CD4-positive, alpha-beta T cell treated with Interleukin-4 for 4 hours (primary cell): ENCODE measurements around the gene ZNF511.

Source experiments
- DNase-seq: peaks from one replicate; pipeline ENCODE4 v3.0.0-alpha.2; 2020

Gene ZNF511

GRCh38 chr10:133355991-133356390 lies 47.3 kb downstream of the ZNF511 start:
- DNase-seq, result no peak

DNA sequence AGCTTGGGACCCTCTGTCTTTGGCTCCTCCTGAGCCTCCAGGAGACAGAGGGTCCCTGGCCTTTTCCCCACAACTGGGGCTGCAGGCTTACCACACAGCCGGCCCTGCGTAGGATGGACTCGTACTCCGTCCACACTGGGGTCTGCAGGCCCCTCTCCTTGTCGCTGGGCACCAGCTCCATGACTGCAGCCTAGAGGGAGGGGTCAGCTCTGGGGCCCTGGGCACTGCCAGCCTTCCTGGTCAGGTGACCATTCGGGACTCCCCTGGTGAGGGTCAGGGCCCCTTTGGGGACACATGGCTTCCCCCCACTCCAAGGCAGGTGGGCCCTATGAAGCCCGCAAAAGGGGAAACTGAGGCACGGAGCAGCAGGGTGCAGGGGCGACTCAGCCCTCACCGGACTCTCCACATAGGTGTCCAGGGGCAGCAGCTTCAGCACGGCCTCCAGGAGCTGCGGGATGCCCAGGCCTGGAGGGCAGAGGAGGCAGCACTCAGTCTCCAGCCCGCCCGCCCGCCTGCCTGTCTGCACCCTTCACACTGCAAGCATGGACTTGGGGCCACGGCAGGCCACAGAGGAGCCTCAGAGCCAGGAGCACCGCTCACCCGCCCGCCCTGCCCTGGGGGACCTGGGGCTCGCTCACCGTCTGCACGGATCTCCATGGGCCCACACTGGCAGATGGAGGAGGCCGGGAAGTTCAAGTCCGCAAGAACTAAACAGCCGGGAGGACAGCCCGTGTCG lies 48.0 kb downstream of the ZNF511 start:
- no peak for DNase-seq

DNA sequence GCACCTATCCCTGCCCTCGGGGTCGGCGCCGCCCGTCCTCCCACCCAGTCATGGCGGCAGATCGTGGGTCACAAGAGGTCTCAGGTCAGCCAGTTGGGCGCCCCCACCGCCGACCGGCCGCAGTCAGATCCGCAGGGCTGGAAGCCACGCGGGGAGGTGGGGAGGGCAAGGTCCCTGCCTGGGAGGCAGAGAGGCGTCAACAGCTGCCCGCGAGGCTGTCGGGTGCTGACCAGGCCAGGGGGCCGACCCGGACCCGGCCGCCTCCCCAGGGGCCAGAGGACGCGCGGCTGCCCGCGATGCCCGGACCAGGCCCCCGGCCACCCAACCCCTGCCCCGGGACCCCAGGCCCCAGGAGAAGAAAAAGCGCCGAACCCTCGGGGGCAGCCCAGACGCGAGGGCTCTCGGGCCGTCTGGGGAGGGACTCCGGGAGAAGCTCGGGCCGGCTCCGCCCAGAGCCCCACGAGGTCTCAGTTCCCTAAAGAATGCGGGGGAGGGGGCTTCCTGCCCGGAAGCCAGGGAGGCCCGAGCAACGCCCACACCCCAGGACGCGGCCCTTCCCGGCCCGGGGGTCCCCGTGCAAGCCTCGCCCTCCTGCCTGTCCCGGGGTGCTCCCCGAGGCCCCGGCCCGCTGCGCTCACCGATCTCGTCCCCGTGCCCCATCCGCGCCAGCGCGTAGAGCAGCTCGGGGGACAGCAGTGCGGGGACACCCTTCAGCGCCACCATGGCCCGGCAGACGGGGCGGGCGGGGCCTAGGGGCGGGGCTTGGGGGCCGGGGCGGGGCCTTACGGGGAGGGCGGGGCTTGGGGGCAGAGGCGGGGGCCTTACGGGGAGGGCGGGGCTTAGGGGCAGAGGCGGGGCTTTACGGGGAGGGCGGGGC lies 48.8 kb downstream of the ZNF511 start, which contains the start of gene FUOM:
Gene FUOM (minus strand): TSS at position 735 of the 877 bp plus-strand sequence. CDS start 12 bp downstream, at position 723.
- peak; percentile 61 for DNase-seq

DNA sequence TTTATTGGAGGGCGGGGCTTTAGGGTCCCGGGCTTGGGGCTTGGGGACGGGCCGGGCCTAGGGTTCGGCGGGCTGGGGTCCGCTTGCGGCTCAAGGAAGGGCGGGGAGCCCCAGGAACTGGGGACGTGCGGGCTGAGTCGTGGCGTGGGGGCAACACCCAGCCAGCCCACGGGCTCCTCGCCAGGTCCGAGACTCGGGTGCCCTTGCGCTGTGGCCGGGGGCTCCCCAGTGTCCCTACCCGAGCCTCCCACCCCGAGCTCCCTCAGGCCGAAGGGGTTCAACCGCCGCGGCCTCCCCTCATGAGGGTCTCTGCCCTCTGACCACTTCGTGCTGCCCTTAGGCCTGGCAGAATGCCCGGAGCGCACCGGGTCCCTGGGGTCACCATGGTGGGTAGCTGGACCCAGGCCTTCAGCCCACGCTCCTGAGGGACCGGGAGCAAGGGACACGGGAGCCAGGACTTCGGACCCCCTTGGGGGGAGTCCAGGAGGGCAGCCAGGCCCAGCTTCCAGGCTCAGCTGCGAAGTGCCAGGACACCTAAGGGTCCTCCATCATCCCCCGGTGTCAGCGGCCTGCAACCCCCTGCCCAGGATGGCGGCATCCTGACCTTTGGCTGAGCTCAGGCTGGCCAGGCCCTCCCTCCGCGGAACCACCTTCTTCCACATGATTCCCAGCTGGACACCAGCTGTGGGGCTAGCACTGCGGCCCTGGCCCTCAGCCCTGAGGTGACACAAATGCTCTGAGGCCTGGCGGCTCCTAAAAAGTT lies 49.6 kb downstream of the ZNF511 start:
- DNase-seq, result no peak

DNA sequence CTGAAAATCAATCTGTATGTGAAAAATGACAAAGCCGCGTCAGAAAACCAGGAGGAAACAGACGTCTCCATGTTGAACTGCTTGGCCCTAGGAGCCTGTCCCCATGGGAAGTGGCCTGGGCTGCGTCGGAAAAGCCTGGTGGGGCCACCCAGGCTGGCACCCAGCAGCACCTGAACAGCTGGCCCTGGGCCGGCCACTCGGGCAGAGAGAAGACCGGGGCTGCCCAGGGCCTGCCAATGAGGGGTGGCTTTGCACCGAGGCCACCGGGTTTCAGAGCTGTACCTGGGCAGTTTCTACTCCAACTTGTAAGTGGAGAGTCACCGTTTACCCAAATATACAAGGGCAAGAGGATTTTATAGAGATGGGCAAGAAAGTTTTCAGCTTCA lies 50.2 kb downstream of the ZNF511 start:
- no peak for DNase-seq

GRCh38 chr10:133359554-133359971 lies 50.8 kb downstream of the ZNF511 start:
- peak; percentile 30 for DNase-seq

DNA sequence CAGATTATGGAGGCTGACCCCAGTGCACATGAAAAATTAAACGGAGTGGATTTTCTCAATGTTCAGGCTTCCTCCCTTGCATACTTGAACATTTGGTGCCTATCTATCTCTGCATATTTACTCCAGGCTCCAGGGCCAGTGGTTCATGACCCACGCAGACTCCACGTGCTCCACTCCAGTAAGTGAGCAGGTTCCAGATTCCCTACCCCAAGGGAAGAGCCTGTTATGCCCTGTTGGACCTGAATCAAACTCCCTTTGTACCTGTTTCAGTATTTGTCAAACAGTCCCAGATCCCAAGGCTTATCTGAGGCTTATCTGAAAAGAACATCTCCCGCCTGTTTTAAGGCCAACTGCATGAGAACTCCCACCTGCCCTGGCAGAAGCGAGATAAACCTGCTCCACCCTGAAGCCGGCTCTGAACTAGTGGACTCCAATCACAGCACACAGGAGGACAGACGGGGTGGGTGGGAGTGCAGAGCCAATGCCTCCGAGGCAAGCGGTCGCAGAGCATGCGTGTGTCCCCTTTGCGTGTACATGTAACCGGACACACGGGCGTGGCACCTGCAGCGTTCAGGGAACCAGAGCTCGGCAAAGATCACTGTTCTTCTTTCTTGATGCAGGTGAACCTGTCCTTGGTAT lies 51.4 kb downstream of the ZNF511 start:
- DNase-seq, result no peak

- no peak for DNase-seq
Observed at GRCh38 chr10:133361227-133361626, 52.5 kb downstream of the ZNF511 start.

DNA sequence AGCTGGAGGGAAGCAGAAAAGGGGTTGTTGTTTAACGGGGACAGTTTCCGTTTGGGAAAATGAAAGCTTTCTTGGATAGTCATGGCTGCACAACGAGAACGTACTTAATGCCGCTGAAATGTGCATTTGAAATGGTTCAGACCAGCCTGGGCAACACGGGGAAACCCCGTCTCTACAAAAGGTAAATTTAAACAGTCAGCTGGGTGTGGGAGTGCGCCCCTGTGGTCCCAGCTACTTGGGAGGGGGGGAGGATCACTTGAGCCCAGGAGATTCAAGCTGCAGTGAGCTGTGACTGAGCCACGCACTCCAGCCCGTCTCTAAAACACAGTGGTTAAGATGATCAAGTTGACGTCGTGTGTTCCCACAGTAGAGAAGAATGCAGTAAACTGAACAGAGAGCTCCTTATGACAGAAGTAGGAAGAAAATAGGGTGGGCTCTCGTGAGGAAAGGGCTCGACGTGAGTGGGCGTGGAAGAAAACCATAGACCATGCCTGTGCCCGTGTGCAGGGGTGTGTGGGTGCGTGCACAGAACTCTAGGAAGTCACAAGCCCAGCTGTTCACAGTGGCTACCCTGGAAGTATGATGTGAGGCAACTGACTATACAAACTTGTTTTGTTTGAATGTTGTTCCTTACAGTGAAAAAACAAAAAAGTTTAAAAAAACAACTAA lies 53.2 kb downstream of the ZNF511 start:
- DNase-seq, result no peak
